Stimulated activated CD4-positive, alpha-beta T cell treated with anti-CD3 and anti-CD28 coated beads, Interleukin-1b, Interleukin-23, amount 100 ng/mL, for 4 hours (primary cell): ENCODE measurements around the gene TUBA3E.
"Not testable (repeated sequence)": the region's sequence is repeated elsewhere in the genome, so short reads cannot be mapped to it uniquely, and the experiment has no call there.

ENCODE experiments used
- DNase-seq, 2 donors: peaks; one replicate each; pipeline ENCODE4 v3.0.0-alpha.2; 2020; ENCODE audit warnings: low read depth in 2 of 2

Gene TUBA3E

DNA sequence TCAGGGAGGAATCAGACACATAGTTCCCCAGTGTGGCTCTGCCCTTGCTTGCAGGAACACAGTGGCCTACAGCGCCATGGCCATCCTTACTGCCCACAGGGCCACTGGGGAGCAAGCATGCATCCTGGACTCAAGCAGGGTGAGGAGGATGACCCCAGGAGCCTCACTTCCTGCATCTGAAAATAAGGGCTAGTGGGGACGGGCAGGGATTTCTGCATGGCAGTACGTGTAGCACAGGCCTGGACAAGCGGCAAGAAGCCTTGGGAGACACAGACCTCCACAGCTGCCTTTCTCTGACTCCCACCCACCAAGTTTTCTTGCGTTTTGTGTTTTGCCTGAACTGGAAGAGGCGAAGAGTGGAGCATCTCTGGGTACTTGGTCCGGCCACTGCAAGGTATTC is 35.8 kb downstream of the TUBA3E start:
- not testable (repeated sequence) for DNase-seq

DNA sequence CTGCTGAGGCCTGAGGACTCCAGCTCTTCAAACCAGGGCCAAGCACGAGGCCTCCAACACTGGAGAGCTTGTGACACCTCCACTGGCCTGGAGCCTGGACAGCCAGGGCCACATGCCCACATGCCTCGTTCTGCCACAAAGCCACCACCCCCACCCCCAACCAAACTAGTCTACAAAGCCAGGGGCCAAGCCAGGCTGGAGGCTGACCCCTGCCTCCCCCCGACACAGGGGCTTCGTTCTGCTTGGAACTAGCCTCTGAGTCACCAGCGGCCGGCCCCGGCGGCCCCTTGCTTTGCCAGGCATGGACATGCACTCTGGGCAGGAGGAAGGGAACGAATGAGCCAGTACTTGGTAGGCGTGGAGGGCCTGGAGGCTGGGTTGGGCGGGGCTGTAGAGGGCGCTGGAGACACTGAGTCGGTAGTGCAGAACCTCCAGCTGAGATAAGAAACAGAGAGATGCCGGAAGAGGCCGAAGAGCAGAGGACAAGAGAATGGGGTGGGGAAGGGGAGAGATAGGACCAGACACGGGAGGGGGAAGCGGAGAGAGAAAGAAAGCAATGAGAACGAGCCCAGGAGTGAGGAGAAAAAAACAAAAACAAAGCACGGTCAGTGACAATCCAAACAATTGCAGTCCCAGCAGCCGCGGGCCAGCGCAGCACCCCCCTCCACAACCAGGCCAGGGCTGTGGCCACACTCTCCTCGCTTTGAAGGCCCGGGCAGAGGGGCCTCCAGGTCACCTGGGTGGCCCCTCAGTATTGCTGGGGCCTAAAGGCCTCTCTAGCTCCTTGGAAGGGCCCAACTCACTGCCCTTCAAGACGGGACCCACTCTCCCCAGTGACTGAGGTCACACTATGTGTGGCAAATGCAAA is 37.2 kb downstream of the TUBA3E start:
- DNase-seq: not testable (repeated sequence)

DNA sequence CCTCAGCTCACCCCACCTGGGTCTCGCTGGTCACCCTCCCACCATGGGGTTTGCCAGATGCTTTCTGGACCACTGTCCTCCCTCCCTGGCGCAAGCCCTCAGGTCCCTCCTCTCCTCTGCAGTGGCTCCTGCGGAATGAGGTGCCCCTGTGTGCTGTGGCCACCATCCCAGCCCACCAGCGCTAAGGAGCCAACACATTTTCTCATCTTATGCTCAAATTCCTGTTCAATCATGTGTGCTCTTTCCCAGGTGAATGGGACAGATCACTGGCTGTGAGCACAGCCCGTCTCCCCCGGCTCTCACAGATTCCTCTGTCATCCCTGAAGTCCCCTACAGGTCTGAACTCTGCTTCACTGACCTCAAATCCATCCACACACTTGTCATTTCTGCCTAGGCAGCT is 38.1 kb downstream of the TUBA3E start:
- no peak for DNase-seq

DNA sequence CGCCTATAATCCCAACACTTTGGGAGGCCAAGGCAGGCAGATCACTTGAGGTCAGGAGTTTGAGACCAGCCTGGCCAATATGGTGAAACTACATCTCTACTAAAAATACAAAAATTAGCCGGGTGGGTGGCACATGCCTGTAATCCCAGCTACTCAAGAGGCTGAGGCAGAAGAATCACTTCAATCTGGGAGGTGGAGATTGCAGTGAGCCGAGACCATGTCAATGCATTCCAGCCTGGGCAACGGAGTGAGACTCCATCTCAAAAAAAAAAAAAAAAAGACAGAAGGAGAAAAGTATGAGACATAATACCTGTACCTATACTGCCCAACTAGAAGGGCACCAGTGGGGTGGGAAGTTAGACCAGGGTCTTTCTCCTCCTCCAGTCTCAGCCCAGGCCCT is 38.9 kb downstream of the TUBA3E start:
- not testable (repeated sequence) for DNase-seq

DNA sequence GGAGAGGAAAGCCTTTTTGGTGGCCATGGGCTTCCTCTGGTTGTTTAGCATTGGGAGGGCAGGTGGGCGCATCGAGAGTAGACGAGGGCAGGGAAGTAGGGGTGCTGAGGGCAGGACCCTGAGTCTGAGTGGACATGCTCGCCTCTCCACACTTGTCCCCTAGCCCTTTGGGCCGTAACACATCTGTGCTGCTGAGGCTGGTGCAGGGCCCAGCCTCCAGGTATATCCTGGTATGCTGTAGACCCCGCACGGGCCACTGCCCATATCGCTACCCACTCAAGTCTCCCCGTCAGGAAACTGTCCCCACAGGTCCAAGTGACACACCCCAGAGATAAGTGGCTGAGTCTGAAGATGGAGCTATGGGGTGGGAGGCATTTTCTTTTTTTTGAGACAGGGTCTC is 39.6 kb downstream of the TUBA3E start:
- no peak for DNase-seq

DNA sequence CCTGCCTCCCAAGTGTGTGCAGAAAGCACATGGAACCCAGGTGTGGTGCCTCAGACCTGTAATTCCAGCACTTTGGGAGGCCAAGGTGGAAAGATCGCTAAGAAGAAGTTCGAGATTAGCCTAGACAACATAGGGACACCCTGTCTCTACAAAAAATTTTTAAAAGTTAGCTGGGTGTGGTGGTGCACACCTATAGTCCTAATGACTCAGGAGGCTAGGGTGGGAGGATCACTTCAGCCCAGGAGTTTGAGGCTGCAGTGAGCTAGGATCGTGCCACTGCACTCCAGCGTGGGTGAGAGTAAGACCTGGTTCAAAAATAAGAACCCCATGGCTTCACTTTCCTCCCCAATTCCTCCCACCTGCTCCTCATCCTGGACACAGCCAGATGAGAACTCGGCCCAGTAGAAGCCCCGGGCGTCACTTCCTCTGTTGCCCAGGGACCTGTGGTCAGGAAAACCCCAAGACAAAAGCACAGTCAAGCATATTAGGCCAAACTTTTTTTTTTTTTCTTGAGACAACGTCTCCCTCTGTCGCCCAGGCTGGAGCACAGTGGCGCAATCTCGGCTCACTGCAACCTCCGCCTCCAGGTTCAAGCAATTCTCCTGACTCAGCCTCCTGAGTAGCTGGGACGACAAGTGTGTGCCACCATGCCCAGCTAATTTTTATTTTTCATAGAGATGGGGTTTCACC is 40.3 kb downstream of the TUBA3E start:
- not testable (repeated sequence) for DNase-seq

DNA sequence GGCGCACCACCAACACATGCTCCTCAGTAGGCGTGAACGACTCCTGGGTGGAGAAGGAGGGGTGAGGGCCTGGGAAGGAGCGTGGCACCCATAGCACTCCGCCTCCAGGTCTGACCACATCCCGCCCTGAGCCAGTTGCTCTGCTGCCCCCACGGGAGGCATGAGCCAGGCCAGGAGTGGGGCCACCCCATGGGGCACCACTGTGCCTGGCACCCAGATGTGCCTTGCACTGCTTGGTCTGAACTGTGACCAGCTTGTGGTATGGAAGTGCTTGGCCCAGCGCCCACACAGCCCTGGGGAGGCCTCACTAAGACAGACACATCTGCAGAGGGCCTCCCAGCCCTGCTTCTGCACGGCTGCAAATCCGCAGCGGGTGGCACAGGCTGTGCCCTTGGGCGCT is 40.9 kb downstream of the TUBA3E start:
- not testable (repeated sequence) for DNase-seq

DNA sequence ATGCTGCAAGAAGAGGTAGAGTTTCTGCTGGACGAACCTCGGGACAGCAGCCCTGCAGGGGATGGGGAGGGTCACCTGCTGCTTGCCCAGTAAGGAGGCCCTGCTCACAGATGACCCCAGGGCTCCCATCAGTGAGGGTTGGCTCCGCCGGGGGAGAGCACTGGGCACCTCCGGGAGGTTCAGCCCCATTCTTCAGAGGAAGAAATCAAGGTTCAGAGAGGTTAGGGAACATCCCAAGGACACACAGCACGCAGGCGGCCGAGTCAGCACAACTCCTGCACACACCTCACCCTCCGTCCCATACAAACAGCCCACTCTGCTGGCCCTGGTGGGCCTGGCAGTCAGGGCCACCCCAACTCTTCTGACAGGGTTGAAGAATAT is 41.6 kb downstream of the TUBA3E start:
- no peak for DNase-seq

DNA sequence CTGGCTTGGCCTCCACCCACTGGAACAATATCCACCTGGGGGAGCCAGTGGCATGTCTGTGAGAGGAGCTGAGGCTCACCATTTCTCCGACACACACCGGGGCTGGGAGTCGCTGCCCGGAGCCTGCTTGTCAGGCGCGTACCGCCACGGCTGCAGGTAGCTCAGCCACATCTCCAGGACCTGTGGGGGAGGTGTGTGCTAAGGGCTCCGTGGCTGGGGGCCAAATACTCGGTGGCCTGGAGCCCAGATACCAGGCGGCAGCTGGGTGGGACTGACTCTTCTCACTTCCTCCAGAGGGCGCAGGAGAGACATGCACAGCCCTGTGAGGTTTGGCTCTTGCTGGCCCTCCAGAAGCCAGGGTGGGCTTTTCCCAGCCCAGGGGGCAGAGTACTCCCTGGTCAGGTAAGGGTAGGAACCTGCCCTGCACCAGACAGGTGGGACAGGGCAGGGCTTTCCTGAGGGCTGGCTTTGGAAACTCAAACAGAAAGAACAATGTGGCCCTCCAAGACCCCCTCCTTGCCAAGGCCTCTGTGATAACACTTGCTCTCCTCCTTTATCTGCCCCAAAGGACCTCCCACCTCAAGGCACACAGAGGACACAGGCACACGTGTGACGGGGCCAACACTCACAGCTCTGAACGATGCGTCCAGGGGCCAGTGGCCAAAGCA is 42.1 kb downstream of the TUBA3E start:
- not testable (repeated sequence) for DNase-seq

DNA sequence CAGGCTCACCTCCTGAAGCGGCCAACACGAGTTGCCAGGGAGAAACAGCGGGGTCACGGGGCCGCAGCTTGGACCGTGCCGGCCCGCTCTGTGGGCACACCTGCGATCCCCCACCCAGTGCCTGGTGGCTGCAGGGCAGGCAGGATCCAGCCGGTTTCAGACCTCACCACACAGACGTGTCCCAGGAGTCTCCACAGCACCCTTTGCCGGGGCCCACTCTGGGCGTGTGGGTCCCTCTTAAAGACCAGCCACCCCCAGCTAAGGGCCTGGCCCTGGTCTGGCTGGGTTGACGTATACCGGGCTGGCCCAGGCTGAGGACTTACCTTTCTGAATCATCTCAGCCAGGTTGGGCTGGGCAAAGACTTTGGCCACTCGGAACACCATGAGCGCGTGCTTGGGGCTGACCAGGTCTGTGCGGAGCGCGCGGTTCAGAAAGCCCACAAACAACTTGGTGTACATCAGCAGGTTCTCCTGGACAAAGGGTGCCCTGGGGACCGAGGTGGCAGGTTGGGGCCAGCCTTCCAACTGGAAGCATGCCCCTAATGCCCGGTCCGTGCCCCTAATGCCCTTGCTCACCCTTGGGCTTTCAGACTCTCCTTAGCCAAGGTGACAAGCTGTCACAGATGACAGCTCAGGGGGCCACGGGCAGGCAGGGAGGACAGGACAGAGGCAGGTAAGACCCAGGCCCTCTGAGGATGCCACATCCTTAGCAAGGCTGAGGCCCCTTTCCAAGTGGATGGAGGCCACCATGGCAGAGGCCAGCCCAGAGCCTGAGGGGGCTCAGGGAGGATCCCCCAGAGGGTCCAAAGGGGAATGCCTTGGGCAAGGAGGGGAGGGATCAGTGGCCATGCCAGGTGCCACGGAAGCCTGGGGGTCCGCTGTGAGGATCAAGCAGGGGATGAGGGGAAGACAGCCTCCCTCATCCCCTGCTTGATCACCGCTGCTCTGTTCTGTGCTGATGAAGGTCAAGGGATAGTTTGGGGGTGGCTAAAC is 43.2 kb downstream of the TUBA3E start:
- no peak for DNase-seq

DNA sequence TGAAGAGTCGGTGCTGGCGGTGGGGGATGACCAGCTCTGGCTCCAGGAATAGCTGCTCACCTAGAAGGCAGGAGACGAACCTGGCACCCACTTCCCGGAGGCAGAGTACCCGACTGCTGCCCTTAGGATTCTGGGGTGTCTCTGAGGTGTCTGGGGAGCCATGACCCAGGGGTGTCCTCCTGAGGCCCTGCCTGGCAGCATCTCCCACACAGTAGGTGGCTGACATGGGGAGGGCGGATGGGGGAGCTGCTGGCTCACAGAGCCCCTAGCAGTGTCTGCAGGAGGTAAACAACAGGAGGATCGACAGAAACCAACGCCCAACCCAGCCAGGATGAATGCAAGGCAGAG is 43.8 kb downstream of the TUBA3E start:
- not testable (repeated sequence) for DNase-seq

DNA sequence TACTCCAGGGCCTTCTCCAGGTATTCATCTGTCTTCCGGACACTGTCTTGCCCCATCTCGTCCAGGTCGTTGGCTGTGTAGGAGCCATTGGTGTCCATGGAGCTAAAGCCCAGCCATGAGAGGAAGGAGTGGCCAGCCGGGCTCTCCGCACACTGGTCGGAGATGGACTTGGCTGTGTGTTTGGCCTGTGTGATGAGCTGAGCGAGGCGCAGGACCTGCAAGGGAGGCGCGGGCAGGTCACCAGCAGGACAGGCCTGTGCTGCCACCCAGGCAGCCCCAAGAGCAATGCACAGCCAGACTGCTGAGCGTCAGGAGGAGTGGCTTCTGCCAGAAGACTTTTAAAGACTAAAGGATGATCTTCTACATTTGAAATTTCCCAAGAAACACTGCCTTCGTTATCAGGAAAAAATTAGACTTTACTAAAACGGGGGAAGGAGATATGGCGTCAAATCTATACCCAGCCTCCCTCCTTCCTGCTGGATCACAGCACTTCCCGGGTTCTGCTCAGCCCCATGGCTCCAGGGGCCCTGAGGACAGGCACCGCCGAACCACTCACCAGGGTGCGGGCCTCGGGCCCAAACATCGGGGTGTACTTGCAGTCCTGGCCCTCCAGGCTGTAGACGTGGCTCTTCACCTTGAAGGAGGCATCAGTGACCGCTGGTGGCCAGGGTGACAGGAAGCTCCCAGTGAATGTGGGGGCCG is 44.4 kb downstream of the TUBA3E start:
- not testable (repeated sequence) for DNase-seq

DNA sequence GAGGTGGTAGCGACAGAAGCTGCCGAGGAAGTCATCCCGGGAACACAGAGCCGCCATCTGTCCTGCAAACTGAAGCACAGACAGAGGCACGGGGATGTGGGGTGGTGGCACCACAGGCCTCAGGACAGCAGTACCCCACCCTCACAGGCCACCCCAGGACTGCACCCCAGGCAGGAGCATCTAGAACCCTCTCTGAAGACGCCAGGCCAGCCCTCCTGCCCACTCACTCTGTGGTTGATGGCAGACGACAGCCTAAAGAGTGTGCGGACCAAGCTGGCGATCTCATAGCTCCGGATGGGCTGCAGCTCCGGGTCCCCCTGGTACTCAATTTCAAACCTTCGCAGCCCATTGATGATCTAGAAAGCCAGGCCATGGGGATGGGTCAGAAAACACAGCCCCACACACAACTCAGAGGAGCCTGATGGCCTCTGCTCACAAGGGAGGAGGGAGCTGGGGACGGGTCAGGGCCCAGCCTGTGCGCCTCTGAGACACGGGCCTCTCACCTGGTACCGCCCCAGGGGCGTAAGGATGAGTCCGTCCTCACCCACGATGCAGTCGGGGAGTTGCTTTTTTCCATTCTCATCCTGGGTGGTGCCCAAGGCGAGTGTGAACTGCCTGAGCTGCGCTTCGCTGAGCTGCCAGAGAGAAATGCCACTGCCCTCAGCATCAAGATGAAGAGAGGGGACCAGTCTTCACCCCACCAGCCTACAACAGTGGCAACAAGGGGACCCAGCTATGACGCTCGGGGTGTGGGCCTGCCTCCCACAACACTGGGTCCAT is 45.2 kb downstream of the TUBA3E start:
- DNase-seq: no peak

DNA sequence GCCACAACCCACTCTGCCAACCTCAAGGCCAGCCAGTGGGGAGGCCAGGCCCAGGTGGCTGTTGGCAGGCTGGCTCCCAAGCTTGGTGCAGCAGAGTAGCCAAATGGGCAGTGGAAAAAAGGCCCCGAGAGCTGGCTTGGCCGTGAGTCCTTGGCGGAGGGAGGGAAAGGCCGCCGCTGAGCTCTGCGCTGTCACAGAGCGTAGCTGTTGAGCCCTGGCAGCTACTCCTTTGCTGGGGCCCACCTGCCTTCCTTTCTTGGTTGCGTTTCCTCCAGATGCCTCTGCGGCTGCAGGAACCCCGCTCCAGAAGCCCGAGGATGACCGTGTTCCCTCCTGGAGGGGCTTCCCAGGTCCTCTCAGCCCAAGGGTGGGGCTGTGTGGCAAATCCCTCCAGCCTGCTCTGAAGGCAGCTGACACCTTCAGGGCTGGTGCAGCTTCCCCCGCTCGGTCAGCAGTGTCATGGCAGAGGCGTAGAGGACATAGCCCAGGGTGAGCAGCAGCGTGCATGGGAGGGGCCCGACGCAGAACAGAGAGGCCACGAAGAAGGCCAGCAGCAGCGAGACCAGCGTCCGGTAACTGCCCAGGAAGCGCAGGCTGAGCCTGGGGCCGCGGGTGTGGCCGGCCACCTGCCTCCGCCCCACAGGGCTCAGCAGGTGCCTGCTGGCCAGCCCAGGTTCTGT is 46.0 kb downstream of the TUBA3E start:
- not testable (repeated sequence) for DNase-seq

DNA sequence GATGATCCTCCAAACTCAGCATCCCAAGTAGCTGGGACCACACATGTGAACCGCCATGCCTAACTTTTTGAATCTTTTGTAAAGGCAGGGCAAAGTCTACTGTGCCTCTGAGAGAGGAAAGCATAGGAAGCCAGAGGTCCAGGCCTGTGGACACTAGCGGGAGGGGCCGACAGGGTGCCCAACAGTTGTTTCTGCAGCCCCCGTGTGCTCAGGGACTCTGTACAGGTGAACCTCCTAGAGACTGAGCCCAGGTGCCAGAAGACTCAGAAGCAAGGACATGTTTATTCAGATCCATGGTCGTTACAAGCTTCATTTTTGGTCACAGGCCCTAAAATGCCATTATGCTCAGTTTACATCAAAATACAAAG is 47.1 kb downstream of the TUBA3E start:
- not testable (repeated sequence) for DNase-seq

DNA sequence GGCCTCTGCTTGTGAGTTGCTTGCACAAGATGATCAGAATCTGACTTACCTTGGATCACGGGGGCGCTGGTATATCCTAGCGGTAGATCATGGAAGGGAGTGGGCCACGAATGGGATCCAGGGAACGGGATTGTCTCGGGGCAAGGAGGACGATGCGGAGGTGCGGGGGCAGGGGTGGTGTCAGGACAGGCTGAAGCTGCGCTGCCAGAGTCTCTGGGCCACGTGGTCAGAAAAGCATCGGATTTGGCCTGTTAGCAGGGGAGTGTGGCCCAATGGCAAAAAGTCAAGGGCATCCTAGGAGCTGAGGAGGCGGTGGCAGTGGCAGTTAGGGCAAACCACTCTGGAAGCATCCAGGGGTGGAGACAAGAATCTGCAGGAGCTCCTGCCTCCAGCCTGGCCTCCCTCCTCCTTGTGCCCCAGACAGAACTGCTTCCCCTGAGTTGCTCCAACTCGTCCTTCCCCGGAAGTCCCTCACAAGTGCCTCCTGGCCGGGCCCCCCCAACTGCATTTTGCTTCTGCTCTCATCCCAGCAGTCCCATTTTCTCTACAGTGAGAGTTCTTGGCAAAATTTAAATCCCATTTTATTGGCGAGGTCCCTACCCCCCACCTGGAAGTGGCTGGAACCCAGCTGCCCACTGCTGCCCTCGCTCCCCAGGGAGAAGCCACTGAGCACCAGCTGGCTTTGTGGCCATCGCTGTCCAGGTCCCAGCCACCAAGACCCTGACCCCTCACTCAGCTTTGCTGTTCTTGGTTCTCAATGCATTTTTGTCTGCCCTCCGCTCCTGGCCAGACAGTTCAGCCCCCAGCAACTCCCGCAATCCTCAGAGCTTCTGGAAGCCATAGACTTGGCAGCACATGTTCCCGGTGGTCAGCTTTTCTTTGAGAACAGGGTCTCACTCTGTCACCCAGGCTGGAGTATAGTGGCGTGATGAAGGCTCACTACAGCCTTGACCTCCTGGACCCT is 47.8 kb downstream of the TUBA3E start:
- no peak for DNase-seq

DNA sequence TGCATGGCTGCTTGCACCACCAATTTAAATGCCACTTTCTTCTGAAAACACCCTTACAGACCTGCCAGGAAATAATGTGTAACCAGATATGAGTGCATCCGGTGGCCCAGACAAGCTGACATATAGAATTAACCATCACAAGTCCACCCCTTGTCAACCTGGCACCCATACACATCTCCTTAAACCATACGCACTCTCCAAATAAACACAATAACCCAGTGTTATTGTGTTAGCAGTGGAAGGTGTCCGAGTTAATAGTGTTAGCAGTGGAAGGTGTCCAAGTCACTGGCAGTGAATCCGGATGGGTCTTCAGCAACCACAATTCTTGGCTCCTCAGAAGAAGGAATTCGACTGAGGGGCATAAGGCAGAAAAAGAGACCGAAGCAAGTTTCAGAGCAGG is 49.7 kb downstream of the TUBA3E start:
- not testable (repeated sequence) for DNase-seq

DNA sequence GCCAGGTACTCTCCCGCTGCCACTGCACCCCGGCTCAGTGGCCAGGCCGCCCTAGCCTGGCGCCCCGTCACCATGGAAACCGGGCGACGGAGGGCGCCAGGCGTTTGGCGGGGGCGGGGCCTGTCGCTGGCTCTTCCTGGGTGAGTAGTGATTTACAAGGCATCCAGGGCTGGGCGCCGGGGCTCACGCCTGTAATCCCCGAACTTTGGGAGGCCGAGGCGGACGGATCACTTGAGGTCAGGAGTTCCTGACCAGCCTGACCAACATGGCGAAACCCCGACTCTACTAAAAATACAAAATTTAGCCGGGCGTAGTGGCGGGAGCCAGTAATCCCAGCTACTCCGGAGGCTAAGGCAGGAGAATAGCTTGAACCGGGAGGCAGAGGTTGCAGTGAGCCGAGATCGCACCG is 53.2 kb downstream of the TUBA3E start, which contains the start of gene CCDC74B:
Gene CCDC74B, minus strand, starts transcription at position 107 of the 409 bp plus-strand sequence. CDS start 116 bp downstream, outside the sequence.
- DNase-seq: peak; percentile 17 to 46
